ENCODE data around the gene NANOS2.

DNA sequence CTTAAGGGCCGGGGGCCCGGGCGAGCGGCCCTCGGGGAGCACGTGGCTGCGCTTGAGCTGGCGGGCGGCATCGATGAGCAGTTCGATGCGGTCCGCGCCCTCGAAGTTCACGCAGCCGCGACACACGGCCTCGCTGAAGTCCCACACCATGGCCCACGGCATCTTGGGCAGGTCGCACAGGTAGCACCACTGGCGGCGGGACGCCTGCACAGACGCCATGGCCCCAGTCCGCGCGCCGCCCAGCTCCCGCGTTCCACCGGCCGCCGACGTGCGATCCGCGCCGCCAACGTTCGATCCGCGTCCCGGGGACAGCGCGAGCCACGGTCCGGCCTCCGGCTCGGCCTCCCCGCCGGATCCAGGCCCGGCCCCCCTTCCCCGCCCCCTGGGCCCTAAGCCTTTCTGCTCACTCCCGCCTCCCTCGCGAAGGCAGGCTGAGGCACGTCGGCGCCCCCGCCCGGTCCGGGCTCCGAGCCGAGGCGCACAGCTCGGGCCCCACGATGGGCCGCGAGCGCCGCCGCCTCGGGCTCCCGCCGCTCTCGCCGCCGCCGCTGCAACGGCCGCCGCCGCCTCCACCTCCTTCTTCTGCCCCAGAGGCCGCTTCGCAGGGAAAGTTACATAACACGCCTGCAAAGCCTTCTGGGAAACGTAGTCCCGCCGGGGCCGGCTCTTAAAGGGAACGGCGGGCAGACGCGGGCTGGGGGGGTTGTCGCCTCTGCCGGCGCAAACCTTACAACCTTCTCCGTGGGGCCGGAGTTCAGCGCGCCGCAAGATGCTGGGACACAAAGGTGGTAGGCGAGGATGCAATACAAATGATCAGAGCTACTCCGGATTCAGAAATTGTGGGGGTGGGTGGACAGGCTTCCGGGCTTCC, 28.8 kb downstream of the NANOS2 start, which contains the start of gene IRF2BP1:
- no peak for TF ChIP-seq CTCF (IDR thresholded peaks at IDR 0.05; ENCODE audit: low read length)
- TF ChIP-seq EZH2 (optimal IDR thresholded peaks at IDR 0.05; ENCODE audit: low read depth, low read length): no peak
- no peak for TF ChIP-seq EZH2phosphoT487 (IDR thresholded peaks at IDR 0.05; ENCODE audit: low read length)
